HG03039 (cell line): ENCODE results near the gene NKX1-1.
"Not testable (repeated sequence)": the region's sequence is repeated elsewhere in the genome, so short reads cannot be mapped to it uniquely, and the experiment has no call there.

Experiments
- ATAC-seq: cut with Tn5 transposase; IDR thresholded peaks from one replicate; pipeline ENCODE4 v1.9.1; 2021; ENCODE audit warnings: mild to moderate bottlenecking, moderate library complexity; ENCODE audit not compliant: unreplicated experiment

NKX1-1 gene

DNA sequence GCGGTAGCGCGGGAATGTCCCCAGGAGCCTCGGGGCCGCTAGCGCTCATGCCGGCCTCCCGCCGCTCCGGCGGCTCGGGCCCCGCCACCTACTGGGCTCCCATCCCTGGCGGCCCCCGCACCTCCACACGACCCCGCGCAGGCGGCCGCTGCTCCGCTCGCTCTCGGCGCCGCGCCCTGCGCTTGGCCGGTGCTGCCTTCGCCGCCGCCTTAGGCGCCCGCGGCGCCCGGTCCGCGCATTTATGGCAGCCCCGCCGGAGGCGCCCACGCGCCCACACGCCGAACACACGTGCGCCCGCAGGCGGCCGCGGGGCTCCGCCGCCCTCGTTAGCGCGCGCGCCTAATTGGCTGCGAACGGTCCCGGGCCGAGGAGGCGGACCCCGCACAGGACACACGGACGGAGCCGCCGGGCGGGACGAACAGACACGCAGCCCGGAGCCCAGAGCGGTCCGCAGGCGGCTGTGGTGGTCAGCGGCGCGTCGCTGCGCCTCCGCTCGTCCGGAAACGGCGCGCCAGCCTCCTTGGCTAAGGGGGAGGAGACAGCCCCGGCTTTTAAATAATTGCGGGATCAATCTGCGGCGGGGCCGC is at the start of gene NKX1-1:
TSS of gene NKX1-1 (minus strand) at position 49 of the 587 bp plus-strand sequence. CDS start at position 49, 0 bp downstream.
- no peak for ATAC-seq

DNA sequence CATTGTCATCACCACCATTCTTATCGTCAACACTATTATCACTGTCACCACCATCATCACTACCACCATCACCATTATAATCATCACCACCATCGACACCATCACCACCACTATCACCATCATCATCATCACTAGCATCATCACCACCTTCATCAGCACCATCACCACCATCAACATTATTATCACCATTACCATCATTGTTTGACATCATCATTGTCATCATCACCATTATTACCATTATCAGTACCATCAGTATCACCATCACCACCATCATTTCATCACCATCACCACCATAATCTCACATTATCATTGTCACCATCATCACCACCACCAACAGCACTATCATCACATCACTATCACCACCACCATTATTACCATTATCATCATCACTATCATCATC is 47.5 kb upstream of the NKX1-1 start:
- no peak for ATAC-seq

DNA sequence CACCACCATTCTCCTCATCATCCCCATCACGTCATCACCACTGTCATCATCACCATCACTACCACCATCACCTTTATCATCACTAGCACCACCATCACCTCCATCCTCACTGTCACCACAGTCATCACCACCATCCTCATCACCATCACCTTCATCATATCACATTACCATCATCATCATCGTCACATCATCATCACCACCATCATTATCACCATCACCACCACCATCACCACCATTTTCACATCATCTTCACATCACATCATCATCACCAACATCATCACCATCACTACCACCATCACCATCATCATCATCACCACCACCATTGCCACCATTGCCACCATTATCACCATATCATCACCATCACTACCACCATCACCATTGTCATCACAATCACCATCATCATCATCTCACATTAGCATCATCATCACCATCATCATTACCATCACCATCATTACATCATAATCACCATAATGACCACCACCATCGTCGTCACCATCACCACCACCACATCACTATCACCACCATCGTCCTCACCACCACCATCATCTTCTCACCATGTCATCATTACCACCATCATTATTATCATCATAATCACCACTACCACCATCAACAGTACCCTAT is 46.3 kb upstream of the NKX1-1 start:
- no peak for ATAC-seq

DNA sequence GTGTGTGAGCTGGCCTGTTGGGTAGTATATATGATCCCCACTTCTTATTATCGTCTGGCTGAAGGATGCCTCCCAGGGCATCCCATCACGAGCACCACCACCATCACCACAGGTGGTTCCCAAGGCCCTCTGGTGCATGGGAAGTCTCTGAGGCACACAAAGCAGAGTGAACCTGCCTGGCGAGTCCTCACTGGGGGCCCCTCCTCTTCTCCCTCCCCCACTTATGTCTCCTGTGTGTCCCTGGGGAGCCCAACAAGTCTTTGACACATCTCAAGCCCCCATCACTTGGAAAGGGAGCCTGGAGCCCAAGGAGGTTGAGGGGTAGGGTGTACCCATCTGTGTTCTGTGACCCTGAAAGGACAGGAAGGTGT is 45.5 kb upstream of the NKX1-1 start:
- no peak for ATAC-seq

DNA sequence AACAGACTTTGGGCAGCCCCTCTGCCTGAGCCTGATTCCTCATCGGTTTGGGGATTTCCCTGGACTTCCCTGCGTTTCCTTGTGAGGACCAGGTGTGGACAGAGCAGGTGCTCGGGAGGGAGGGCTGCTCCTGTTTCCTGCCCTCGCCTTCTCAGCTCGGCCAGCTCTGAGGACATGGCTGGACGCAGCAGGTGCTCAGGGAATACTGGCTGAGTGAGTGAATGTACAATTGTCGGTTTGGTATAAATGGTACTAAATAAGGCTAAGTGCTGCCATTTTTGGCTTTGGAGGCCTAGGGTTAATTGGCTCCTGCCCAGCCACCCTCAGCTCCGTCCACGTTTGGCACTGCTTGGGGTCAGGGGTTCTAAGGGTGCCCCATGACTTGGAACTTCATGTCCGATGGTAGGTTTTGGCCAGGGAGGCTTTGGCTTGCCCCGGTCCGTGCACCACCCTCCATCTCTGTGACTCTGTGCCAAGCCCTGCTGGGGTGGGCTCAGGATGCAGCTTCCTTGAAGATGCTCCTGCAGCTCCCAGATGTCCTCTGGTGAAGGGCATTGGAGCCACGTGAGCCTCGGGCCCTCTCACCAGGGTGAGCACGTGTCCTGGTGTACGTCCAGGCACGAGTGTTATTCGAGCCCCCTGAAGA is 45.0 kb upstream of the NKX1-1 start:
- ATAC-seq, result no peak

DNA sequence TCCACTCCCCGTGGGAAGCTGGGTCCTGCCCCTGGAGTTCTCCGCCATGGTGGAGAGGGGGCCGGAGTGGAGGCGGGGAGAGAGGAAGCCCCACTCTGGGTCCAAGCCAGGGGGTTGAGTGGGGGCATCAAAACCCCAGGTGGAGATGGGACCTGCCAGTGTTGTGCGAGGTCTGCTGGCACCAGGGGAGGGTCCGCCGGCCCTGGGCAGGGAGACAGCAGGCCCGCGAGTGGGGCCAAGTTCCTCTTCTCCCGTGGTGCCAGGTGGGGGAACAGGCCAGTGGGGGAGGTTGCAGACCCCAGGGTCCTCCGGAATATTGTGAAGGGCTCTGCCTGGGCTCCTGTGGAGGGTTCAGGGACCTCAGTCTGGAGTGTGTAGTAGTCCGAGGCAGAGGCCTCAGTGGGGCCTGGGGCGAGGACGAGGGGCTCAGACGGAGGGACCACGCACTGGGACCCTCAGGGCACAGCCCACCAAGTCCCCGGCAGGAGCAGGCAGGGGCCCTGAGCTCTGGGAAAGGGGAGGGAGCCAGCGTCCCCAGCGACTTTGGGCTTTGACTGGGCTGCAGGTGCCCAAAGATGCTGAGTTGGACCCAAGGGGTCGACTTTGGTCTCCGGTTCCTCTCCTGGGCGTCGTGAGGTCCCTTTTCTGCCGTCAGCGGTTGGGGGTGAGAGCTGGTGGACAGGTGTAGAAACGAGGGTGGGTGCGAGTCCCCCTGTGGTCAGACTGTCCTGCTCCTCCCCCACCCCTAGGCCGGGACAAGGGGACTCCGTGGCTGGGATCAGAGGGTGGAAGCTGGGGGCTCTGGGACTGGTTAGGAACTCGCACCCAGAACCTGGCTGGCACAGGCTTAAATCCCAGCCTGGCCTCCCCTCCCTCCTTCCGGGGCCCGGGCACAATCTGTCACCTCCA is 43.8 kb upstream of the NKX1-1 start:
- ATAC-seq, result no peak

DNA sequence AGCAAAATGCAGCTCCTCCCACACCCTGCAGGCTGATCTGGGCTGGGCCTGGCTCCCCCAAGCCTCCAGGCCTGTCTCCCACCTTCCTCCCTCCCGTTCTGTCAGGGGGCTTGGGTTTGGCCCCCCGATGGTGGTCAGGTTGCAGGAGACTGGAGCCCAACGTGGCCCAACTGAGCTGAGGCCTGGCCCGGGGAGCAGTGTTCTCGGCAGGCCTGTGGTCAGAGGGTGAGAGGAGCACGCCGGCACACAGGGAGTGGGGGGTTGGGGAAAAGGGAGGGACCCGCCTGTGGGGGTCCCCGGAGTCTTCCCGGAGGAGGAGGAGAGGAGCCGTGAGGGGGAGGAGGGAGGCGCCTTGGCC is 43.2 kb upstream of the NKX1-1 start:
- ATAC-seq, result no peak

DNA sequence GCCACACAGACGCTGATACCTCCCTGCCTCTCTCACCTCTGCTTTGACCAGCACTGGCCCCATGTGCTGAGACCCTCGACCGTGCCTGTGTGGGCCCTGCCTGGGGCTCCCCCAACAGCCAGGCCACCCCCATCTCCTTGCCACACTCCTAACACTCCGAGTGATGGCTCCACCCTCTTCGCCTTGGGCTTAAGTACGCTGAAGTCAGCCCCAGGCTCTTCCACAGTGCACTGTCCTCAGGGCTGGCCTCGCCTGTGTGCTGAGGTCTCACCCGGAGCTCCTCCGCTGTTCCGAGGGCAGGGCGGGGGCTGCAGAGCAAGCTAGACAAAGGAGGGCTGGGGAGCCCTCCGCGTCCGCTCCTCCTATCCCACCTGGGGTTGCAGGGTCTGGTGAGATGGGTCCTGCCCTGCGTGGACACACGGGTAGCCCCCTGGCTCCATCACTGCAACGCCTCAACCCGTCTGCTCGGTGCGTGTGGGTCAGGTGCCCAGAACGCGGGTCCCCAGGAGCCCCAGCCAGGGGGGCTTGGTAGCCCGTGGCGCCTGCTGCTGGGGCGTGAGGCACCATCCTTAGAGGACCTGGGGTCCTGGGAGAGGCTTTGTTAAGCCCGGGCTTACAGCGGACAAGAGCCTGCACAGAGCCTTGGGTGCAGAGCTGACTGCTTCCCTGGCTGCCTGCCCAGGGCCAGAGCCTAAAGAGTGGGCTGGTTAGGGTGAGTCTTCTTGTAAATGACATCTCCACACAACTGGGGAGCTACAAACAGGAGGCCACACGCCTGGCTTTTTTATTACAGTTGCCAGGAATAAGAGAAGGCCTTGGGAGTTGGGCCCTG is 42.6 kb upstream of the NKX1-1 start:
- ATAC-seq, result no peak

DNA sequence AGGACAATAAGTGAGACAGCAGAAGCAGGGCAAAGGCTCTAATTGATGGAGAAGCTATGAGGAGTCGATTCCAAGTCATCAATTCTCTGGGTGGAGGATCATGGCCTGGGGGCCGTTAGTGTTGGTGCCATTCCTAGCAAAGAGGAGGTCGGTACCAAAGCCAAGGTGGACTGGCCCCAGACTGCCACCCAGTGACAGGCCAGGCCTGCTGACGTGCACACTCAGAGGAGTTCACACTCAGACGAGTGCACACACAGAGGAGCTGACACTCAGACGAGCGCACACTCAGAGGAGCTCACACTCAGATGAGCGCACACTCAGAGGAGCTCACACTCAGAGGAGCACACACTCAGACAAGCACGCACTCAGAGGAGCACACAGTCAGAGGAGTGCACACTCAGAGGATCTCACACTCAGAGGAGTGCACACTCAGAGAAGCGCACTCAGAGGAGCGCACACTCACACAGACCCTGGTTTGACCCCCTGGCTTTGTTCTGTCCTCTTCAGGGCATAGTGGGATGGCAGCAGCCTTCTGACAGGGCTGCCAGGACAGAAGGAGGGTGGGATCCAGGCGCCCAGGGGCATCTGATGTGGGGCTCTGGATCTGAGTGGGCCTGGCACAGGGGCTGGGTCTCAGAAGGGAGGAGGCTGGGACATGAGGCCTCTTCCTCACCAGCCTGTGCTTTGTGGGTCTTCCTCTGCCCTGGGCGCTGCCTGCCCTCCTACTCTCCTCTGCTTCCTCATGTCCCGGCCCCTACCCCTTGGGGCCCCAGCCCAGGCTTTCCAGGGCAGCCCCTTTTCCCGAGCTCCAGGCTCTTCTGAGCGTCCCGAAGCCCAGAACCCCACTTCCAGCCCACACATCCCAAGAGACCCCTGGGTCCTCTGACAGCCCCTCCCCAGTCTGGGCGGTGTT is 41.7 kb upstream of the NKX1-1 start:
- no peak for ATAC-seq

DNA sequence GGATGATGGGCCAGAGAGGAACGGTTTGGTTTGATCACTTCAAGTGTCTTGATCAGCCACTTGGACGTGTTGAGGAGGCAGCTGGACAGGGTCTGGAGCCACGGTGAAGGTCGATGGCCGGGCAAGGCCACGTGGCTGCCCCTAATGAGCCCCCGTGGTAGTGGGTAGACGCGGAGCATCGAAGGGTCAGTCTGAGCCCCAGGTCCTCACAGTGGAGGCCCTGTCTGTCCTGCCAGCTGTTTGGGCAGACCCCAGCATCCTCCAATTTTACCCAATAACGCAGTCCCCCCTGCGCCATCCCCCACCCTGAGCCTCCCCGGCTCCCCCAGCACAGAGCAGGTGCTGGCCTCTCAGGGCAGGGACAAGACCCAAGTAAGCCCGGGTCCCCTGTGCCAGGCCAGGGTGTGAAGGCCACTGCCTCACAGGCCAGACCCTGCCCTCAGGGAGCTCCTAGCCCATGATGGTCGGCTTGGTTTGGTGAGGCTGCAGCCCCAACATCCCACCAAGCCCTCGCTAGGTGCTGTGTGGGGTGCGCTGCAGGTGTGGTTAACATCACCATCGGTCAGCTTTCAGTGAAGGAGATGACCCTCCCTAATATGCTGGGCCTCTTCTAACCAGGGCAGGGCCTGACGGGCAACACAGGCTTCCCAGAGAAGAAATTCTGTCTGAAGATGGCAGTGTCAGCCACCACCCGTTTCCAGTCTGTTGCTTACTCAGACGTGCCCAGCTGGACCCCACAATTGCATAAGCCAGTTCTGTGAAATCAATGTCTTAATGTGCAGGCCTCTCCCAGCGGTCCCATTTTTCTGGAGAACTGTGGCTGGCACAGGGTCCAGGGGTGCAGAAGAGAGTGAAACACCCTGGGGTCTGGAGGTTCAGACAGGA is 40.5 kb upstream of the NKX1-1 start:
- no peak for ATAC-seq

DNA sequence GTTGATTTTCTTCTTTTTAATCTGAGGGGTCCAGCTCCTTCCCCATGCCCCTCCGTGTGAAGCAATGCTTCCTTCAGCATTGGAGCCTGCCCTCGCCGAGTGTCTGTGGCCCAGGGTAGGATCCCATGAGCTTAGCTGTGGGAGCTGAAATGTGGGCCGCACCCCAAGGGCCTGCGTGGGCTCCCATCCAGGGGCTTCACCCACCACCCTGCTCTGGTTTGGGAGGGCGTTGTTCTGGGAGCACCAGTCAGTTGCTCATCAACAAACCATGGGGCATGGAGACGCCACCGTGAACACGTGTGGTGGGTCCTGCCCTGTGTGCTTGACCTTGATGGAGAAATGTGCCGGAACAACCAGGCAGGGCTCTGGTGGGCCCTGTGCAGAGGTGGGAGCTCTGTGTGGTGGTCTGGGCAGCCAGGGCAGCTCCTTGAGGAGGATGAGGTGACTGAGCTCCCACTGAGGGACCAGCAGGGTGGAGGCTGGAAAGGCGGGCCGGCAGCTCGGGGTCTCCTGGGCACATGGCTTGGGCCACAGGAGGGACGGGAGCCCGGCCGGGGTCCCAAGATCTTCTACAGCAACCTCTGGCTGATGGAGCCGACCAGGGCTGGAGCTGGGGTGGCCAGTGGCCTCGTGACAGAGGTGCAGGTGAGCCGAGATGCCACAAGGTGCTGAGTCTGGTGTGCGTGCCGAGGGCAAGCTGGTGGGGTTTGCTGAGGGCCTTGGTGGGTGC is 39.6 kb upstream of the NKX1-1 start:
- ATAC-seq, result no peak

DNA sequence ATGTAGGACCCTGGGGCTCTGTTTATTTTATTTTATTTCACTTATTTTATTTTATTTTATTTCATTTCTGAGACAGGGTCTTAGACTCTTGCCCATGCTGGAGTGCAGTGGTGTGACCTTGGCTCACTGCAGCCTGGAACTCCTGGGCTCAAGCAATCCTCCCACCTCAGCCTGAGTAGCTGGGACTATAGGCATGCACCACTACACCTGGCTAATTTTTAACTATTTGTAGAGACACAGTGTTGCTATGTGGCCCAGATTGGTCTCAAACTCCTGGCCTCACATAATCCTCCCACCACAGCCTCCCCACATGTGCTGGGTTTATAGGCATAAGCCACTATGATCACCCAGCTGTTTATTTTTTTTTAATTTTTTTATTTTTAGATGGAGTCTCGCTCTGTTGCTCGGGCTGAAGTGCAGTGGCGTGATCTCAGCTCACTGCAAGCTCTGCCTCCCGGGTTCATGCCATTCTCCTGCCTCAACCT is 37.5 kb upstream of the NKX1-1 start:
- not testable (repeated sequence) for ATAC-seq

DNA sequence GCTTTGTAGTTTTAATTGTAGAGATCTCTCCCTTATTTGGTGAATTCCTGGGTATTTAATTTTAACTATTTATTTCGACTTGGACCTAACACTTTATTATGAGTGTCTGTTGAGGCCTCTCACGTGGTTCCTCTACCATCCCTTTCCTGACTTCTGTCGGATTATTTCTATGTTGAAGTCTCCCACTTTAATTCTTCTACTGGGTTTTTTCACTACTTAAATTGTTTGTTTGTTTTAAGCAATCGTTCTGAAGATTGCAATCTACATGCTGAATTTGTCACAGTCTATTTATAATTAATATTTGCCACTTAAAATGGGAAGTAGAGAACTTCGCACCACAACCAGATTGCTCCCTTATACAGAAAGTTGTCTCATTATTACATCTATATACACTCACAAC is 20.8 kb upstream of the NKX1-1 start:
- no peak for ATAC-seq

DNA sequence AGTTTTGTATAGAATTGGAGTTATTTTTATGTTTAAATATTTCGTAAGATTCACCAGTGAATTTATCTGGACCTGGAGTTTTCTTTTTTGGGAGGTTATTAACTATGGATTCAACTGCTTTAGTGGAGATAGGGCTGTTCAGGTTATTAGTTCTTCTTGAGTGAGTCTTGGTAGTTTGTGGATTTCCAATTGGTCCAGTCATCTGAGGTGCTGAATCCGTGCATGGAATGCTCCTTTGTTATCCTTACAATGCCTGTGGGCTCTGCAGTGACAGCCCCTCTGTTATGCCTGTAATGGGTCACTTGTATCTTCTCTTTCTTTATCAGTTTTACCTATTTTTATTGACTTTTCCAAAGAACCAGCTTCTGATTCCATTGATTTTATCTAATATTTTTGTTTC is 15.4 kb upstream of the NKX1-1 start:
- ATAC-seq, result no peak

DNA sequence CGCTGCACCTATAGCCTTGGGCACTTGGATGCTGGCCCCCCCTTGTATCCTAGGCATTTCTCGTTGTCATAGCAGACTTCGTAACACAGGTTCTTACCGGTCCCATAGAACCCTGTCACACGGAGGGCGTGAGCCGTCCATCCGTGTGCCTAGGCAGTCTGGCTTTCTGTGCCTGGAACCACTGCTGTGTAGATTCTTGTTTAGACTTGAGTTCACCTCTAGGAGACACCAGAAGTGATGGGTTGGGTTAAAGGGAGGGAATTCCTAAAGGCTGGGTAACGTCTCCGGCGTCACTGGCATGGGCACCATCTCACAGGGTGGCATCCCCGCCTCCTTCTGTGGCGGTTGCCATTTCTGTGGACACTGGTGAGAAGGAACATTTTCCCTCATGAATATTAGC is 13.5 kb upstream of the NKX1-1 start:
- ATAC-seq, result no peak

DNA sequence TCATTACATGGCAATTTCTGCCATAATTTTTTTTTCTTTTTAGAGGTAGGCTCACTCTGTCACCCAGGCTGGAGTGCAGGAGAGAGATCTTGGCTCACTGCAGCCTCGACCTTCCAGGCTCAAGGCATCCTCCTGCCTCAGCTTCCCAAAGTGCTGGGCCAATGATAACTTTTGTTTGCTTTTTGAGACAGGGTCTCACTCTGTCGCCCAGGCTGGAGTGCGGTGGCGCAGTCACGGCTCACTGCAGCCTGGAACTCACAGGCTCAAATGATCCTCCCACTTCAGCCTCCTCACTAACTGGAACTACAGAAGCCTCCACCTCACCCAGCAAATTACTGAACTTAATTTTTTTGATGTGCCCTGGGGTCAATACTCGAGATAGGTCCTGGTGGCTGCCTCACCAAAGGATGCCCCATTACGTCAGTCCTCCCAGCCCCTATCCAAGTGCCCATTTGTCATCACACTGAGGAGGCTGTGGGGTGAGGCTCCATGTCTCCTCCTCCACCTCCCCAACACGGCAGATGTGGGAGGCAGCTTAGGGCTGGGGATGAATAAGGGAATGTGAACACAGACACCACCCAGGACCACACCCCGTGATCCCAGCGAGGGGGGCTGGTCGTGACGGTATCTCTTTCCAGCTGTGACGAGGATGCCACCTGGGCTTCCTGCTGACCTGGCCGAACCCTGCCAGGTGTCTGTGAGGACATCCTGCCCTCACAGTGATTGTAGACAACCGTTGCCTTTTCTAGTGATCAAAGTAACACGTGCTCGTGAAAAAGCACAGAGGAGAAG is 12.4 kb upstream of the NKX1-1 start:
- ATAC-seq, result no peak
